GM12878 (cell line): ENCODE data around the gene SCAF8. TPM values are rescaled to one million over a fixed set of nuclear protein-coding genes. Genes with fewer than 3 reads are reported as not detected.

Source experiments
- BHLHE40 ChIP-seq, 2 experiments: fragments of 450-650 bp in 1 of 2; IDR thresholded peaks; 2 replicates each; pipeline ENCODE4 v1.6.1; 2011 to 2017; ENCODE audit warnings: low read depth in 2 of 2, borderline replicate concordance in 1 of 2, improper control_type of control experiment in 1 of 2, low read length in 1 of 2, mild to moderate bottlenecking in 1 of 2
- CBX3 ChIP-seq: fragments of 200-600 bp; sonication (generic); IDR thresholded peaks from 2 replicates; pipeline ENCODE4 v1.6.1; 2016; ENCODE audit warnings: low read depth, borderline replicate concordance
- EGR1 ChIP-seq, 2 experiments: IDR thresholded peaks; 1 replicate in 1 of 2; 2 replicates in 1 of 2; pipeline ENCODE4 v1.6.1; 2011 to 2012; ENCODE audit warnings: low read depth in 2 of 2, low read length in 2 of 2, borderline replicate concordance in 1 of 2, mild to moderate bottlenecking in 1 of 2, moderate library complexity in 1 of 2
- IKZF1 ChIP-seq: fragments of 450-650 bp; conservative IDR thresholded peaks from 2 replicates; pipeline ENCODE4 v1.6.1; 2017; ENCODE audit warnings: antibody characterized with exemption, mild to moderate bottlenecking
- MTA2 ChIP-seq: fragments of 450-650 bp; IDR thresholded peaks from 2 replicates; pipeline ENCODE4 v1.6.1; 2016; ENCODE audit warnings: low read depth, mild to moderate bottlenecking, moderate library complexity
- NFXL1 ChIP-seq: fragments of 450-650 bp; IDR thresholded peaks from 2 replicates; pipeline ENCODE4 v1.6.1; 2017; ENCODE audit warnings: antibody characterized with exemption, mild to moderate bottlenecking, borderline replicate concordance
- NR2C1 ChIP-seq: fragments of 450-650 bp; IDR thresholded peaks from 2 replicates; pipeline ENCODE4 v1.6.1; 2017; ENCODE audit warnings: antibody characterized with exemption, mild to moderate bottlenecking, moderate library complexity
- PML ChIP-seq: IDR thresholded peaks from 2 replicates; pipeline ENCODE4 v1.6.1; 2012; ENCODE audit warnings: low read length, inconsistent platforms
- POLR2AphosphoS5 ChIP-seq: IDR thresholded peaks from 2 replicates; pipeline ENCODE4 v1.6.1; 2011; ENCODE audit warnings: mild to moderate bottlenecking, low read length, inconsistent platforms
- RBBP5 ChIP-seq: fragments of 200-600 bp; sonication (generic); conservative IDR thresholded peaks from 2 replicates; pipeline ENCODE4 v1.6.1; 2016
- RELA ChIP-seq: fragments of 450-650 bp; IDR thresholded peaks from 2 replicates; pipeline ENCODE4 v1.8.0; 2014; ENCODE audit warnings: borderline replicate concordance; ENCODE audit not compliant: partially characterized antibody
- SMAD5 ChIP-seq: IDR thresholded peaks from 2 replicates; pipeline ENCODE4 v1.6.1; 2016; ENCODE audit warnings: antibody characterized with exemption, low read depth
- SMC3 ChIP-seq: IDR thresholded peaks from 2 replicates; pipeline ENCODE4 v1.6.1; 2011; ENCODE audit warnings: low read length, improper control_type of control experiment, borderline replicate concordance
- SP1 ChIP-seq: IDR thresholded peaks from one replicate; pipeline ENCODE4 v1.6.1; 2011; ENCODE audit warnings: low read depth, low read length
- SREBF2 ChIP-seq: IDR thresholded peaks from 2 replicates; pipeline ENCODE4 v1.6.1; 2012; ENCODE audit warnings: mild to moderate bottlenecking, low read length
- TAF1 ChIP-seq: IDR thresholded peaks from 2 replicates; pipeline ENCODE4 v1.6.1; 2011; ENCODE audit warnings: mild to moderate bottlenecking, low read depth, low read length, borderline replicate concordance
- TCF12 ChIP-seq: IDR thresholded peaks from 2 replicates; pipeline ENCODE4 v1.6.1; 2011; ENCODE audit warnings: low read depth, mild to moderate bottlenecking, low read length
- YY1 ChIP-seq: IDR thresholded peaks from 2 replicates; pipeline ENCODE4 v1.6.1; 2011; ENCODE audit warnings: low read depth, mild to moderate bottlenecking, low read length
- polyA plus RNA-seq, 11 experiments: library from polyadenylated mRNA; depleted of rRNA in 4 of 11; unstranded in 6 of 11; stranded (reverse) in 5 of 11; fragments of >200 nt; fragmentation: Nextera tagmentation in 4 of 11; fragmentation: Illumina TruSeq in 1 of 11; extraction: Ambion mirVana in 4 of 11; extraction: Trizol in 1 of 11; gene quantifications; 1 replicate in 1 of 11; 2 replicates in 10 of 11; pipeline versions ENCODE4 v1.2.1 to v1.2.3, GENCODE V29; 2011 to 2016; ENCODE audit warnings: inconsistent platforms in 2 of 11, missing spikeins in 2 of 11, low read depth in 1 of 11
- total RNA-seq, 4 experiments: library from RNA; depleted of rRNA in 3 of 4; stranded (reverse); fragments of >200 nt in 3 of 4; fragmentation: Illumina TruSeq in 1 of 4; extraction: Trizol in 1 of 4; gene quantifications; 2 replicates each; pipeline versions ENCODE4 v1.2.1 to v1.2.3, GENCODE V29; 2013 to 2021
- TF ChIP-seq, protein P1 (sequence below): IDR thresholded peaks from 2 replicates; pipeline ENCODE4 v1.6.1; 2011; ENCODE audit warnings: mild to moderate bottlenecking, low read depth, low read length, moderate library complexity; ENCODE audit not compliant: insufficient replicate concordance
- TF ChIP-seq, protein P2 (sequence below): fragments of 450-650 bp; formaldehyde crosslinking; IDR thresholded peaks from 2 replicates; pipeline ENCODE4 v1.4.0; 2020; ENCODE audit warnings: mild to moderate bottlenecking, moderate library complexity
- TF ChIP-seq, protein P3 (sequence below): fragments of 450-650 bp; IDR thresholded peaks from 2 replicates; pipeline ENCODE4 v1.6.1; 2017; ENCODE audit warnings: mild to moderate bottlenecking
- TF ChIP-seq, protein P4 (sequence below): IDR thresholded peaks from 2 replicates; pipeline ENCODE4 v1.6.1; 2012; ENCODE audit warnings: mild to moderate bottlenecking, low read depth, low read length

The SCAF8 gene
- total and polyA plus RNA-seq, 10 of the 15 experiments (the other 5 are each of a cell fraction or from before 2014, with no cell fraction given), result 8.1 to 28.8 (median 15.9) TPM

DNA sequence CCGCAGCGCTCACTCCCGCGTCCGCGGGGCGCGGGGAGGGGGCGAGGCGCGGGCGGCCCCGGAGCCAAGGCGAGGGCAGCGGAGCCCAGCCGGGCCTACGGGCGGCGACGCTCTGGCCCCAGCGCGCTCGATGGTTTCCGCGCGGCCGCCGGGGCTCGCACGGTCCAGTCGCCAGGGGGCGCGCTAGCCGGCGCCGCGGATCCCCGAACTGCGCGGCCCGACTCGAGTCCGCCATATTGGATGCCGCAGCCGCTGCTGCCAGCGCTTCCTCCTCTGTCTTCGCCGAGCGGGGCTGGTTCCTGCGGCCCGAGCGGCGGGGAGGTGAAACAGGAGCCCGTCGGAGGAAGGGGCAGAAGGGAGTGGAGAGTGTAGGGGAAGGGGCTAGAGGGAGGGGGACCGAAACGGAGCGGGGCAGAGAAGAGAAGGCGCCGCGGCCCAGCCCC lies at the start of gene SCAF8 (continued):
- TF ChIP-seq, protein P1, sequence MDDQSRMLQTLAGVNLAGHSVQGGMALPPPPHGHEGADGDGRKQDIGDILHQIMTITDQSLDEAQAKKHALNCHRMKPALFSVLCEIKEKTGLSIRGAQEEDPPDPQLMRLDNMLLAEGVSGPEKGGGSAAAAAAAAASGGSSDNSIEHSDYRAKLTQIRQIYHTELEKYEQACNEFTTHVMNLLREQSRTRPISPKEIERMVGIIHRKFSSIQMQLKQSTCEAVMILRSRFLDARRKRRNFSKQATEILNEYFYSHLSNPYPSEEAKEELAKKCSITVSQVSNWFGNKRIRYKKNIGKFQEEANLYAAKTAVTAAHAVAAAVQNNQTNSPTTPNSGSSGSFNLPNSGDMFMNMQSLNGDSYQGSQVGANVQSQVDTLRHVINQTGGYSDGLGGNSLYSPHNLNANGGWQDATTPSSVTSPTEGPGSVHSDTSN, result no peak
- TF ChIP-seq BHLHE40 (IDR thresholded peaks at IDR 0.05; ENCODE audit: borderline replicate concordance in 1 of 2, low read depth in 2 of 2, low read length in 1 of 2) (peak; percentile 63 to 80; a peak in 3 of 4 replicates), SMAD5 (no peak; the same call in 1 of the 2 replicates), CBX3 (no peak), IKZF1 (peak; percentile 88), EGR1 (IDR thresholded peaks at IDR 0.05; ENCODE audit: borderline replicate concordance in 1 of 2, low read depth in 2 of 2, low read length in 2 of 2) (peak in 1 of 2 experiments; percentile 68; a peak in 1 of 3 replicates), TCF12 (peak; percentile 28; the same call in 1 of the 2 replicates), MTA2 (no peak), SP1 (no peak), YY1 (peak; percentile 97), PML (no peak), TAF1 (peak; percentile 86; the same call in 1 of the 2 replicates), NR2C1 (peak; percentile 57; the same call in 1 of the 2 replicates), NFXL1 (peak; percentile 81; the same call in 1 of the 2 replicates), SMC3 (peak; percentile 57; the same call in 1 of the 2 replicates), SREBF2 (no peak), POLR2AphosphoS5 (peak; percentile 87), RBBP5 (no peak), RELA (peak; percentile 85)
- TF ChIP-seq, protein P2, sequence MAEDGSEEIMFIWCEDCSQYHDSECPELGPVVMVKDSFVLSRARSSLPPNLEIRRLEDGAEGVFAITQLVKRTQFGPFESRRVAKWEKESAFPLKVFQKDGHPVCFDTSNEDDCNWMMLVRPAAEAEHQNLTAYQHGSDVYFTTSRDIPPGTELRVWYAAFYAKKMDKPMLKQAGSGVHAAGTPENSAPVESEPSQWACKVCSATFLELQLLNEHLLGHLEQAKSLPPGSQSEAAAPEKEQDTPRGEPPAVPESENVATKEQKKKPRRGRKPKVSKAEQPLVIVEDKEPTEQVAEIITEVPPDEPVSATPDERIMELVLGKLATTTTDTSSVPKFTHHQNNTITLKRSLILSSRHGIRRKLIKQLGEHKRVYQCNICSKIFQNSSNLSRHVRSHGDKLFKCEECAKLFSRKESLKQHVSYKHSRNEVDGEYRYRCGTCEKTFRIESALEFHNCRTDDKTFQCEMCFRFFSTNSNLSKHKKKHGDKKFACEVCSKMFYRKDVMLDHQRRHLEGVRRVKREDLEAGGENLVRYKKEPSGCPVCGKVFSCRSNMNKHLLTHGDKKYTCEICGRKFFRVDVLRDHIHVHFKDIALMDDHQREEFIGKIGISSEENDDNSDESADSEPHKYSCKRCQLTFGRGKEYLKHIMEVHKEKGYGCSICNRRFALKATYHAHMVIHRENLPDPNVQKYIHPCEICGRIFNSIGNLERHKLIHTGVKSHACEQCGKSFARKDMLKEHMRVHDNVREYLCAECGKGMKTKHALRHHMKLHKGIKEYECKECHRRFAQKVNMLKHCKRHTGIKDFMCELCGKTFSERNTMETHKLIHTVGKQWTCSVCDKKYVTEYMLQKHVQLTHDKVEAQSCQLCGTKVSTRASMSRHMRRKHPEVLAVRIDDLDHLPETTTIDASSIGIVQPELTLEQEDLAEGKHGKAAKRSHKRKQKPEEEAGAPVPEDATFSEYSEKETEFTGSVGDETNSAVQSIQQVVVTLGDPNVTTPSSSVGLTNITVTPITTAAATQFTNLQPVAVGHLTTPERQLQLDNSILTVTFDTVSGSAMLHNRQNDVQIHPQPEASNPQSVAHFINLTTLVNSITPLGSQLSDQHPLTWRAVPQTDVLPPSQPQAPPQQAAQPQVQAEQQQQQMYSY (CRISPR knock-in tag), result no peak
- TF ChIP-seq, protein P3, sequence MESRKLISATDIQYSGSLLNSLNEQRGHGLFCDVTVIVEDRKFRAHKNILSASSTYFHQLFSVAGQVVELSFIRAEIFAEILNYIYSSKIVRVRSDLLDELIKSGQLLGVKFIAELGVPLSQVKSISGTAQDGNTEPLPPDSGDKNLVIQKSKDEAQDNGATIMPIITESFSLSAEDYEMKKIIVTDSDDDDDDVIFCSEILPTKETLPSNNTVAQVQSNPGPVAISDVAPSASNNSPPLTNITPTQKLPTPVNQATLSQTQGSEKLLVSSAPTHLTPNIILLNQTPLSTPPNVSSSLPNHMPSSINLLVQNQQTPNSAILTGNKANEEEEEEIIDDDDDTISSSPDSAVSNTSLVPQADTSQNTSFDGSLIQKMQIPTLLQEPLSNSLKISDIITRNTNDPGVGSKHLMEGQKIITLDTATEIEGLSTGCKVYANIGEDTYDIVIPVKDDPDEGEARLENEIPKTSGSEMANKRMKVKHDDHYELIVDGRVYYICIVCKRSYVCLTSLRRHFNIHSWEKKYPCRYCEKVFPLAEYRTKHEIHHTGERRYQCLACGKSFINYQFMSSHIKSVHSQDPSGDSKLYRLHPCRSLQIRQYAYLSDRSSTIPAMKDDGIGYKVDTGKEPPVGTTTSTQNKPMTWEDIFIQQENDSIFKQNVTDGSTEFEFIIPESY, result no peak
- TF ChIP-seq, protein P4, sequence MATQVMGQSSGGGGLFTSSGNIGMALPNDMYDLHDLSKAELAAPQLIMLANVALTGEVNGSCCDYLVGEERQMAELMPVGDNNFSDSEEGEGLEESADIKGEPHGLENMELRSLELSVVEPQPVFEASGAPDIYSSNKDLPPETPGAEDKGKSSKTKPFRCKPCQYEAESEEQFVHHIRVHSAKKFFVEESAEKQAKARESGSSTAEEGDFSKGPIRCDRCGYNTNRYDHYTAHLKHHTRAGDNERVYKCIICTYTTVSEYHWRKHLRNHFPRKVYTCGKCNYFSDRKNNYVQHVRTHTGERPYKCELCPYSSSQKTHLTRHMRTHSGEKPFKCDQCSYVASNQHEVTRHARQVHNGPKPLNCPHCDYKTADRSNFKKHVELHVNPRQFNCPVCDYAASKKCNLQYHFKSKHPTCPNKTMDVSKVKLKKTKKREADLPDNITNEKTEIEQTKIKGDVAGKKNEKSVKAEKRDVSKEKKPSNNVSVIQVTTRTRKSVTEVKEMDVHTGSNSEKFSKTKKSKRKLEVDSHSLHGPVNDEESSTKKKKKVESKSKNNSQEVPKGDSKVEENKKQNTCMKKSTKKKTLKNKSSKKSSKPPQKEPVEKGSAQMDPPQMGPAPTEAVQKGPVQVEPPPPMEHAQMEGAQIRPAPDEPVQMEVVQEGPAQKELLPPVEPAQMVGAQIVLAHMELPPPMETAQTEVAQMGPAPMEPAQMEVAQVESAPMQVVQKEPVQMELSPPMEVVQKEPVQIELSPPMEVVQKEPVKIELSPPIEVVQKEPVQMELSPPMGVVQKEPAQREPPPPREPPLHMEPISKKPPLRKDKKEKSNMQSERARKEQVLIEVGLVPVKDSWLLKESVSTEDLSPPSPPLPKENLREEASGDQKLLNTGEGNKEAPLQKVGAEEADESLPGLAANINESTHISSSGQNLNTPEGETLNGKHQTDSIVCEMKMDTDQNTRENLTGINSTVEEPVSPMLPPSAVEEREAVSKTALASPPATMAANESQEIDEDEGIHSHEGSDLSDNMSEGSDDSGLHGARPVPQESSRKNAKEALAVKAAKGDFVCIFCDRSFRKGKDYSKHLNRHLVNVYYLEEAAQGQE, result no peak
